Measurements from ENCODE around the gene SLC39A2.

GRCh38 chr14:21026274-21026987 lies 27.3 kb downstream of the SLC39A2 start:
- TF ChIP-seq MGA (IDR thresholded peaks at IDR 0.05) (no peak), ZBTB7A (IDR thresholded peaks at IDR 0.05; ENCODE audit: borderline replicate concordance, control insufficient read depth, low read depth, low read length) (no peak)

Measured in K562 (cell line).